K562 (cell line): ENCODE measurements around the gene ZFP28. TPM values are rescaled to one million over a fixed set of nuclear protein-coding genes. Genes with fewer than 3 reads are reported as not detected.

Experiments
- BMI1 ChIP-seq: fragments of 150-350 bp; IDR thresholded peaks from 2 replicates; pipeline ENCODE4 v1.6.1; 2014; ENCODE audit warnings: low read length
- CREB1 ChIP-seq, 2 experiments: sonication (generic) in 1 of 2; formaldehyde crosslinking in 1 of 2; IDR thresholded peaks; 2 replicates each; pipeline versions ENCODE4 v1.6.1 to v1.8.0; 2012 to 2022; ENCODE audit warnings: inconsistent platforms in 1 of 2, mild to moderate bottlenecking in 1 of 2, missing genetic modification reagents in 1 of 2, moderate library complexity in 1 of 2
- HIVEP1 ChIP-seq: fragments of 250-450 bp; sonication (Bioruptor Pico); IDR thresholded peaks from 2 replicates; pipeline ENCODE4 v1.4.0; 2020; ENCODE audit warnings: mild to moderate bottlenecking
- HMGN3 ChIP-seq: IDR thresholded peaks from 2 replicates; pipeline ENCODE4 v1.6.1; 2011; ENCODE audit warnings: borderline replicate concordance, low read depth, mild to moderate bottlenecking, mixed read lengths, low read length; ENCODE audit not compliant: insufficient read length; ENCODE audit errors: extremely low read depth
- IFI16 ChIP-seq: fragments of 250-450 bp; sonication (Bioruptor Pico); IDR thresholded peaks from 2 replicates; pipeline ENCODE4 v2.1.2; 2022; ENCODE audit warnings: mild to moderate bottlenecking, inconsistent platforms
- NR2C1 ChIP-seq, 2 experiments: fragments of 450-650 bp; IDR thresholded peaks; 2 replicates each; pipeline ENCODE4 v1.6.1; 2017; ENCODE audit warnings: mild to moderate bottlenecking in 2 of 2, antibody characterized with exemption in 1 of 2, inconsistent platforms in 1 of 2, missing compliant biosample characterization in 1 of 2, missing genetic modification characterization in 1 of 2
- PTTG1 ChIP-seq: fragments of 450-650 bp; IDR thresholded peaks from 2 replicates; pipeline ENCODE4 v1.6.1; 2016; ENCODE audit warnings: low read depth, mild to moderate bottlenecking, missing genetic modification characterization, missing compliant biosample characterization
- RAD21 ChIP-seq, 2 experiments: fragments of 250-450 bp in 1 of 2; fragments of 450-650 bp in 1 of 2; sonication (Bioruptor Pico) in 1 of 2; formaldehyde crosslinking in 1 of 2; IDR thresholded peaks in 1 of 2; conservative IDR thresholded peaks in 1 of 2; 2 replicates each; pipeline versions ENCODE4 v1.4.0 to v1.8.0; 2020 to 2022; ENCODE audit warnings: mild to moderate bottlenecking in 2 of 2, moderate library complexity in 1 of 2
- SRSF1 ChIP-seq: fragments of 200-400 bp; formaldehyde crosslinking; IDR thresholded peaks from 2 replicates; pipeline ENCODE4 v1.6.1; 2017; ENCODE audit warnings: mild to moderate bottlenecking, low read depth, low read length, moderate library complexity
- polyA plus RNA-seq, 8 experiments: library from polyadenylated mRNA; depleted of rRNA in 4 of 8; stranded (reverse) in 5 of 8; unstranded in 3 of 8; fragments of >200 nt; fragmentation: Nextera tagmentation in 2 of 8; fragmentation: Illumina TruSeq in 1 of 8; extraction: Ambion mirVana in 2 of 8; extraction: Trizol in 1 of 8; gene quantifications; 2 replicates each; pipeline versions ENCODE4 v1.2.1 to v1.2.3, GENCODE V29; 2011 to 2014; ENCODE audit warnings: inconsistent platforms in 1 of 8, missing spikeins in 1 of 8
- total RNA-seq, 7 experiments: library from RNA; depleted of rRNA in 6 of 7; stranded (reverse); fragments of >200 nt in 6 of 7; fragmentation: Illumina TruSeq in 2 of 7; extraction: Trizol in 2 of 7; gene quantifications; 2 replicates each; pipeline versions ENCODE4 v1.2.1 to v1.2.3, GENCODE V29; 2011 to 2021; ENCODE audit warnings: low replicate concordance in 1 of 7
- TF ChIP-seq, protein P1 (sequence below): sonication (generic); formaldehyde crosslinking; IDR thresholded peaks from 2 replicates; pipeline ENCODE4 v1.8.0; 2022; ENCODE audit warnings: missing genetic modification reagents, mild to moderate bottlenecking, borderline replicate concordance
- TF ChIP-seq, protein P2 (sequence below): fragments of 450-650 bp; IDR thresholded peaks from 2 replicates; pipeline ENCODE4 v1.7.0; 2016; ENCODE audit warnings: borderline replicate concordance

Gene ZFP28
- total and polyA plus RNA-seq, 9 of the 15 experiments (the other 6 are each of a cell fraction or from before 2014, with no cell fraction given) = 0.01 to 0.04 TPM; not detected in 7

DNA sequence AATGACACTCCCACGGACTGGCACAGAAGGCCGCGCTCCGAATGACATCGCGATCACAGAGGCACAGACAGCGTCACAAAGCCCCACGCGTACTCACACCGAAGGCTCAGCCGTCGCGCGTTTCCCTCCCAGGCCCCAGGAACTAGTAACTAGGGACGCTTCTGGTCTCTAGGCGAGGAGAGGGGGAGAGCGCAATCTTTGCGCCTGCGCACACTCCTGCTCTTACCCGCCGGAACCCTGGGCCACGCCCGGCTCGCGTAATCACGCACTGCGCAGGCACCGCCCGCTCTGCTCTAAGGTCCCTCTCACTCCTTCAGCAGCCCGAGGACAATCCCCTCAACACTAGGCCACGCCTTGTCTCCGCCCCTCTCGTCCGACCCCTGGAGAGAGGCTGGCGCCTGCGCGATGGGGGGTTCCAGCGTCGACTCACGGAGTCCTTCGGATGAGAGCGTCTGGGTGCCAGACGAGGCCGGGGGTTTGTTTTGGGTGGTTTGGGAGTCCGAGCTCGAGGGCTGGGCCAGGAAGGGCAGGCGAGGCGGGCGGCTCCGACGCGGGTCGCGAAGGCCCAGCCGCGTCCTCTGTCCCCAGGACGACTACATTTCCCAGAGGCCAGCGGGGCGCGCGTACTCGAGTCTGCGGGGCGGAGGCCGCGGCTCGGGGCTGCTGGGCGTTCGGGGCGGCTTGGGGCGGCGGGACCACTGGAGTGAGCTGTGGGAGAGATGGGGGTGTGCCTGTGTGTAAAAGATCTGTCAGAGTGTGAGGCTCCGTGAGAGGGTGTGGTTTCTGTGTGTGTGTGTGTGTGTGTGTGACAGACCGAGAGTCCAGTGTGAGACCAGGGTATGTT, 31.1 kb upstream of the ZFP28 start, which contains the start of gene ZNF471 (continued):
- TF ChIP-seq PTTG1 = no peak
- no peak for TF ChIP-seq HIVEP1 (CRISPR knock-in tag)
- no peak for TF ChIP-seq SRSF1
- TF ChIP-seq CREB1 (IDR thresholded peaks at IDR 0.05) = no peak
- no peak for TF ChIP-seq CREB1 (CRISPR knock-in tag; IDR thresholded peaks at IDR 0.05)
- TF ChIP-seq, protein P1, sequence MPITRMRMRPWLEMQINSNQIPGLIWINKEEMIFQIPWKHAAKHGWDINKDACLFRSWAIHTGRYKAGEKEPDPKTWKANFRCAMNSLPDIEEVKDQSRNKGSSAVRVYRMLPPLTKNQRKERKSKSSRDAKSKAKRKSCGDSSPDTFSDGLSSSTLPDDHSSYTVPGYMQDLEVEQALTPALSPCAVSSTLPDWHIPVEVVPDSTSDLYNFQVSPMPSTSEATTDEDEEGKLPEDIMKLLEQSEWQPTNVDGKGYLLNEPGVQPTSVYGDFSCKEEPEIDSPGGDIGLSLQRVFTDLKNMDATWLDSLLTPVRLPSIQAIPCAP (CRISPR knock-in tag) = no peak
- TF ChIP-seq, protein P2, sequence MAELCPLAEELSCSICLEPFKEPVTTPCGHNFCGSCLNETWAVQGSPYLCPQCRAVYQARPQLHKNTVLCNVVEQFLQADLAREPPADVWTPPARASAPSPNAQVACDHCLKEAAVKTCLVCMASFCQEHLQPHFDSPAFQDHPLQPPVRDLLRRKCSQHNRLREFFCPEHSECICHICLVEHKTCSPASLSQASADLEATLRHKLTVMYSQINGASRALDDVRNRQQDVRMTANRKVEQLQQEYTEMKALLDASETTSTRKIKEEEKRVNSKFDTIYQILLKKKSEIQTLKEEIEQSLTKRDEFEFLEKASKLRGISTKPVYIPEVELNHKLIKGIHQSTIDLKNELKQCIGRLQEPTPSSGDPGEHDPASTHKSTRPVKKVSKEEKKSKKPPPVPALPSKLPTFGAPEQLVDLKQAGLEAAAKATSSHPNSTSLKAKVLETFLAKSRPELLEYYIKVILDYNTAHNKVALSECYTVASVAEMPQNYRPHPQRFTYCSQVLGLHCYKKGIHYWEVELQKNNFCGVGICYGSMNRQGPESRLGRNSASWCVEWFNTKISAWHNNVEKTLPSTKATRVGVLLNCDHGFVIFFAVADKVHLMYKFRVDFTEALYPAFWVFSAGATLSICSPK = no peak
- no peak for TF ChIP-seq IFI16 (CRISPR knock-in tag)
- TF ChIP-seq NR2C1 (IDR thresholded peaks at IDR 0.05) = no peak
- TF ChIP-seq NR2C1 (tag; IDR thresholded peaks at IDR 0.05) = no peak
- no peak for TF ChIP-seq BMI1
- TF ChIP-seq HMGN3 = no peak
- TF ChIP-seq RAD21 (CRISPR knock-in tag; conservative IDR thresholded peaks at IDR 0.05 in 1 of 2, IDR thresholded peaks at IDR 0.05 in 1 of 2) = no peak
